ENCODE measurements around the gene HIGD2A.

DNA sequence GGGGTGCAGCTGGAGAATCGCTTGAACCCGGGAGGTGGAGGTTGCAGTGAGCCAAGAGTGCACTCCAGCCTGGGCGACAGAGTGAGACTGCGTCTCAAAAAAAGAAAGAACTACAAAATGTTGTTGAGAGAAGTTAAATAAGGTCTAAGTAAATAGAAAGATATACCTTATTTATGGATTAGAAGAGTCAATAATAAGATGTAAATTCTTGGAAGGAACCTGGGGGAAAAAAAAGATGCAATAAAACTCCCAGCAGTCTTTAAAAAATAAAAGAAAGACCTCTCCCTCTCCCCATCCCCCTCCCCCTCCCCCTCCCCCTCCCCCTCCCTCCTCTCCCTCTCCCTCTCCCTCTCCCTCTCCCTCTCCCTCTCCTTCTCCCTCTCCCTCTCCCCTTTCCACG is 44.2 kb downstream of the HIGD2A start:
- TF ChIP-seq GATA2 (IDR thresholded peaks at IDR 0.05; ENCODE audit: low read depth, low read length) (no peak), GATA3 (IDR thresholded peaks at IDR 0.05; ENCODE audit: low read depth, low read length) (no peak)
